WTC11 (cell line): ENCODE data around the gene TNFRSF1B. TPM values are rescaled to one million over a fixed set of nuclear protein-coding genes. Genes with fewer than 3 reads are reported as not detected.
A peak's percentile ranks its signal among the peaks of the same experiment; 100 is the strongest.

Experiments
- ATAC-seq: fragments of 200-7000 bp; cut with Tn5 transposase; 2 replicates; pipeline ENCODE4 v1.10.0; 2021; ENCODE audit warnings: mild to moderate bottlenecking, moderate library complexity
- CTCF ChIA-PET: fragments of 300-600 bp; sonication (Branson Sonifier 250); formaldehyde crosslinking; loops from one replicate; lab custom pipeline; 2021; ENCODE audit warnings: antibody characterized with exemption; lab: Charles Lee
- POLR2A ChIA-PET: fragments of 350-600 bp; sonication (Branson Sonifier 250); formaldehyde crosslinking; loops from one replicate; lab custom pipeline; 2021; ENCODE audit warnings: antibody characterized with exemption; lab: Charles Lee
- DNase-seq: peaks from one replicate; pipeline ENCODE4 v3.0.0; 2021; ENCODE audit warnings: low spot score
- H3K27ac Mint-ChIP-seq: 2 replicates; pipeline ENCODE4 v1.8.0; 2021; ENCODE audit warnings: mixed read lengths
- H3K27me3 Mint-ChIP-seq: 2 replicates; pipeline ENCODE4 v1.8.0; 2021; ENCODE audit warnings: low read depth, mild to moderate bottlenecking, moderate library complexity, mixed read lengths
- H3K36me3 Mint-ChIP-seq: 2 replicates; pipeline ENCODE4 v1.8.0; 2021; ENCODE audit warnings: mixed read lengths
- H3K4me1 Mint-ChIP-seq: 2 replicates; pipeline ENCODE4 v1.8.0; 2022; ENCODE audit warnings: mixed read lengths
- H3K4me3 Mint-ChIP-seq: 2 replicates; pipeline ENCODE4 v1.8.0; 2021; ENCODE audit warnings: mild to moderate bottlenecking, moderate library complexity, mixed read lengths
- H3K9me3 Mint-ChIP-seq: 2 replicates; pipeline ENCODE4 v1.8.0; 2021; ENCODE audit warnings: mixed read lengths
- AFF4 ChIP-seq: sonication (generic); formaldehyde crosslinking; IDR thresholded peaks from 2 replicates; pipeline ENCODE4 v1.8.1; 2023; ENCODE audit warnings: mild to moderate bottlenecking, missing genetic modification reagents, borderline replicate concordance
- ELF4 ChIP-seq: sonication (generic); formaldehyde crosslinking; IDR thresholded peaks from 2 replicates; pipeline ENCODE4 v1.8.1; 2022; ENCODE audit warnings: low read depth, mild to moderate bottlenecking, moderate library complexity, missing genetic modification reagents
- ESRRA ChIP-seq: sonication (generic); formaldehyde crosslinking; IDR thresholded peaks from 2 replicates; pipeline ENCODE4 v1.8.1; 2022; ENCODE audit warnings: mild to moderate bottlenecking, missing genetic modification reagents, borderline replicate concordance
- GRHL2 ChIP-seq: fragments of 250-450 bp; sonication (Bioruptor Pico); IDR thresholded peaks from 2 replicates; pipeline ENCODE4 v1.8.0; 2022; ENCODE audit warnings: mild to moderate bottlenecking, moderate library complexity; ENCODE audit not compliant: insufficient replicate concordance, severe bottlenecking
- GTF2I ChIP-seq: fragments of 250-450 bp; sonication (Bioruptor Pico); conservative IDR thresholded peaks from 2 replicates; pipeline ENCODE4 v1.4.0; 2021; ENCODE audit warnings: mild to moderate bottlenecking
- JAZF1 ChIP-seq: fragments of 250-450 bp; sonication (Bioruptor Pico); IDR thresholded peaks from 2 replicates; pipeline ENCODE4 v1.9.0; 2021; ENCODE audit warnings: moderate library complexity, mild to moderate bottlenecking, inconsistent platforms
- JUN ChIP-seq: sonication (generic); formaldehyde crosslinking; IDR thresholded peaks from 2 replicates; pipeline ENCODE4 v1.8.0; 2023; ENCODE audit warnings: mild to moderate bottlenecking, missing genetic modification reagents
- MAX ChIP-seq: sonication (generic); formaldehyde crosslinking; IDR thresholded peaks from 2 replicates; pipeline ENCODE4 v1.8.0; 2022; ENCODE audit warnings: mild to moderate bottlenecking, missing genetic modification reagents
- MXD4 ChIP-seq: fragments of 250-450 bp; sonication (Bioruptor Pico); IDR thresholded peaks from 2 replicates; pipeline ENCODE4 v1.8.0; 2021; ENCODE audit warnings: mild to moderate bottlenecking, moderate library complexity, borderline replicate concordance
- NFATC4 ChIP-seq: fragments of 250-450 bp; sonication (Bioruptor Pico); IDR thresholded peaks from 2 replicates; pipeline ENCODE4 v1.9.0; 2021; ENCODE audit warnings: mild to moderate bottlenecking
- NR1H2 ChIP-seq: sonication (generic); formaldehyde crosslinking; IDR thresholded peaks from 2 replicates; pipeline ENCODE4 v1.9.0; 2021; ENCODE audit warnings: mild to moderate bottlenecking, moderate library complexity, missing genetic modification reagents
- SP1 ChIP-seq: sonication (generic); formaldehyde crosslinking; conservative IDR thresholded peaks from 2 replicates; pipeline ENCODE4 v1.8.1; 2022; ENCODE audit warnings: missing genetic modification reagents
- STAT6 ChIP-seq: sonication (generic); formaldehyde crosslinking; conservative IDR thresholded peaks from 2 replicates; pipeline ENCODE4 v1.8.1; 2023; ENCODE audit warnings: mild to moderate bottlenecking, low read depth, missing genetic modification reagents, moderate library complexity
- TEAD1 ChIP-seq: sonication (generic); formaldehyde crosslinking; IDR thresholded peaks from 2 replicates; pipeline ENCODE4 v1.8.0; 2022; ENCODE audit warnings: mild to moderate bottlenecking, missing genetic modification reagents
- USF1 ChIP-seq: sonication (generic); formaldehyde crosslinking; IDR thresholded peaks from 2 replicates; pipeline ENCODE4 v1.8.0; 2022; ENCODE audit warnings: mild to moderate bottlenecking, missing genetic modification reagents
- ZBTB21 ChIP-seq: sonication (generic); formaldehyde crosslinking; IDR thresholded peaks from 2 replicates; pipeline ENCODE4 v1.8.1; 2023; ENCODE audit warnings: mild to moderate bottlenecking, missing genetic modification reagents, borderline replicate concordance
- ZNF416 ChIP-seq: fragments of 250-450 bp; sonication (Bioruptor Pico); IDR thresholded peaks from 2 replicates; pipeline ENCODE4 v1.9.0; 2021; ENCODE audit warnings: mild to moderate bottlenecking, inconsistent platforms
- ZNF425 ChIP-seq: fragments of 250-450 bp; sonication (Bioruptor Pico); conservative IDR thresholded peaks from 2 replicates; pipeline ENCODE4 v1.9.0; 2021; ENCODE audit warnings: mild to moderate bottlenecking
- ZNF671 ChIP-seq: fragments of 250-450 bp; sonication (Bioruptor Pico); IDR thresholded peaks from 2 replicates; pipeline ENCODE4 v1.8.0; 2021; ENCODE audit warnings: mild to moderate bottlenecking
- total RNA-seq: library from RNA; stranded (reverse); gene quantifications from 3 replicates; pipeline ENCODE4 v1.2.3, GENCODE V29; 2021
- TF ChIP-seq, protein P1 (sequence below): fragments of 250-450 bp; sonication (Bioruptor Pico); IDR thresholded peaks from 2 replicates; pipeline ENCODE4 v1.9.0; 2021; ENCODE audit warnings: mild to moderate bottlenecking, borderline replicate concordance

TNFRSF1B gene
- total RNA-seq, 1 experiment from 2014 or later: 2.7 TPM

DNA sequence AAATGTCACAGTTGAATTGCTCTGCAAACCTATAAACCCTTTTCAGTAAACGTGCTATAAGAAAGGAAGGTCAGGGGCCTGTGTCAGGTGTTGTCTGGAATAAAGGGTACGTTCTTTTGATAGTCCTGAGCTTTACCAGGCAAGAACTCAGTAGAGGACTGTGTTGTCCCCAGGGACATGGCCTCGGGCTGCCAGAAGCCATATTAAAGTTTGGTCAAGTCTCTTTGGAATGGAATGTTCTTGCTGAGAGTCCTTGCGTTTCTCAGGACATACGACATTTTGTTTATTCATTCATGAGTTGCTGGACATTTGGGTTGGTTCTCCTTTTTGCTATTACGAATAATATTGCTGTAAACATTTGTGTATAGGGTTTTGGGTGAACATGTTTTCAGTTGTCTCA lies 79.8 kb downstream of the TNFRSF1B start:
- Mint-ChIP-seq H3K4me3 (no peak overlapping the region), H3K36me3 (peaks cover 37% of the 10 kb centered on the region), H3K27me3 (no peaks in the 10 kb centered on the region), H3K9me3 (no peaks in the 10 kb centered on the region), H3K4me1 (peaks cover 29% of the 10 kb centered on the region), H3K27ac (0 out of 2 replicates have a peak overlapping the region, but pooled peaks have one; percentile 21)
- TF ChIP-seq MAX (CRISPR knock-in tag) (no peak), AFF4 (CRISPR knock-in tag) (no peak), USF1 (no peak), MXD4 (CRISPR knock-in tag) (no peak), TEAD1 (CRISPR knock-in tag) (no peak), ELF4 (CRISPR knock-in tag) (no peak), GTF2I (CRISPR knock-in tag) (no peak), STAT6 (CRISPR knock-in tag) (no peak), ZNF416 (CRISPR knock-in tag) (no peak), ZNF425 (CRISPR knock-in tag) (no peak), ZNF671 (CRISPR knock-in tag) (no peak), SP1 (CRISPR knock-in tag) (no peak), NFATC4 (CRISPR knock-in tag) (no peak), GRHL2 (CRISPR knock-in tag) (no peak), ZBTB21 (CRISPR knock-in tag) (no peak), JAZF1 (CRISPR knock-in tag) (no peak), ESRRA (CRISPR knock-in tag) (no peak), JUN (CRISPR knock-in tag) (no peak), NR1H2 (CRISPR knock-in tag) (no peak)
- TF ChIP-seq, protein P1, sequence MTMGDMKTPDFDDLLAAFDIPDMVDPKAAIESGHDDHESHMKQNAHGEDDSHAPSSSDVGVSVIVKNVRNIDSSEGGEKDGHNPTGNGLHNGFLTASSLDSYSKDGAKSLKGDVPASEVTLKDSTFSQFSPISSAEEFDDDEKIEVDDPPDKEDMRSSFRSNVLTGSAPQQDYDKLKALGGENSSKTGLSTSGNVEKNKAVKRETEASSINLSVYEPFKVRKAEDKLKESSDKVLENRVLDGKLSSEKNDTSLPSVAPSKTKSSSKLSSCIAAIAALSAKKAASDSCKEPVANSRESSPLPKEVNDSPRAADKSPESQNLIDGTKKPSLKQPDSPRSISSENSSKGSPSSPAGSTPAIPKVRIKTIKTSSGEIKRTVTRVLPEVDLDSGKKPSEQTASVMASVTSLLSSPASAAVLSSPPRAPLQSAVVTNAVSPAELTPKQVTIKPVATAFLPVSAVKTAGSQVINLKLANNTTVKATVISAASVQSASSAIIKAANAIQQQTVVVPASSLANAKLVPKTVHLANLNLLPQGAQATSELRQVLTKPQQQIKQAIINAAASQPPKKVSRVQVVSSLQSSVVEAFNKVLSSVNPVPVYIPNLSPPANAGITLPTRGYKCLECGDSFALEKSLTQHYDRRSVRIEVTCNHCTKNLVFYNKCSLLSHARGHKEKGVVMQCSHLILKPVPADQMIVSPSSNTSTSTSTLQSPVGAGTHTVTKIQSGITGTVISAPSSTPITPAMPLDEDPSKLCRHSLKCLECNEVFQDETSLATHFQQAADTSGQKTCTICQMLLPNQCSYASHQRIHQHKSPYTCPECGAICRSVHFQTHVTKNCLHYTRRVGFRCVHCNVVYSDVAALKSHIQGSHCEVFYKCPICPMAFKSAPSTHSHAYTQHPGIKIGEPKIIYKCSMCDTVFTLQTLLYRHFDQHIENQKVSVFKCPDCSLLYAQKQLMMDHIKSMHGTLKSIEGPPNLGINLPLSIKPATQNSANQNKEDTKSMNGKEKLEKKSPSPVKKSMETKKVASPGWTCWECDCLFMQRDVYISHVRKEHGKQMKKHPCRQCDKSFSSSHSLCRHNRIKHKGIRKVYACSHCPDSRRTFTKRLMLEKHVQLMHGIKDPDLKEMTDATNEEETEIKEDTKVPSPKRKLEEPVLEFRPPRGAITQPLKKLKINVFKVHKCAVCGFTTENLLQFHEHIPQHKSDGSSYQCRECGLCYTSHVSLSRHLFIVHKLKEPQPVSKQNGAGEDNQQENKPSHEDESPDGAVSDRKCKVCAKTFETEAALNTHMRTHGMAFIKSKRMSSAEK (CRISPR knock-in tag): no peak
- POLR2A ChIA-PET: no interaction called here
- CTCF ChIA-PET: no interaction called here
- ATAC-seq (no peak), DNase-seq (no peak)
